K562 (cell line): Measurements from ENCODE around the gene TSR3. TPM values are rescaled to one million over a fixed set of nuclear protein-coding genes. Genes with fewer than 3 reads are reported as not detected.

Experiments
- CEBPB ChIP-seq: fragments of 450-650 bp; IDR thresholded peaks from 2 replicates; pipeline ENCODE4 v1.6.1; 2016; ENCODE audit warnings: missing genetic modification characterization, missing compliant biosample characterization
- CREBBP ChIP-seq: IDR thresholded peaks from one replicate; pipeline ENCODE4 v1.6.1; 2012; ENCODE audit warnings: low read depth, mild to moderate bottlenecking, control low read depth, inconsistent platforms, low read length
- FUS ChIP-seq: fragments of 200-400 bp; formaldehyde crosslinking; optimal IDR thresholded peaks from 2 replicates; pipeline ENCODE3; 2017; ENCODE audit warnings: low read depth, low read length
- GATAD2B ChIP-seq: fragments of 450-650 bp; IDR thresholded peaks from 2 replicates; pipeline ENCODE4 v1.6.1; 2017; ENCODE audit warnings: mild to moderate bottlenecking, borderline replicate concordance
- HMG20A ChIP-seq: fragments of 450-650 bp; formaldehyde crosslinking; conservative IDR thresholded peaks from 2 replicates; pipeline ENCODE4 v1.4.0; 2020; ENCODE audit warnings: mild to moderate bottlenecking, mixed read lengths
- KLF6 ChIP-seq: fragments of 250-450 bp; sonication (Bioruptor Pico); IDR thresholded peaks from 2 replicates; pipeline ENCODE4 v1.4.0; 2020; ENCODE audit warnings: mild to moderate bottlenecking, moderate library complexity, borderline replicate concordance
- NFE2L1 ChIP-seq: fragments of 450-650 bp; IDR thresholded peaks from 2 replicates; pipeline ENCODE4 v1.6.1; 2016; ENCODE audit warnings: missing genetic modification characterization, low read depth, mild to moderate bottlenecking, missing compliant biosample characterization, moderate library complexity, borderline replicate concordance
- NUFIP1 ChIP-seq: fragments of 450-650 bp; IDR thresholded peaks from 2 replicates; pipeline ENCODE4 v1.6.1; 2018; ENCODE audit not compliant: partially characterized antibody
- POU5F1 ChIP-seq: fragments of 150-350 bp; IDR thresholded peaks from 2 replicates; pipeline ENCODE4 v1.6.1; 2014; ENCODE audit warnings: borderline replicate concordance, low read length, low read depth, mild to moderate bottlenecking; ENCODE audit not compliant: partially characterized antibody
- SOX6 ChIP-seq: fragments of 450-650 bp; IDR thresholded peaks from 2 replicates; pipeline ENCODE4 v1.6.1; 2014; ENCODE audit warnings: mild to moderate bottlenecking
- ZNF143 ChIP-seq: sonication (generic); formaldehyde crosslinking; IDR thresholded peaks from 2 replicates; pipeline ENCODE4 v1.9.0; 2022; ENCODE audit warnings: mild to moderate bottlenecking, missing genetic modification reagents
- ZNF551 ChIP-seq: fragments of 250-450 bp; sonication (Bioruptor Pico); IDR thresholded peaks from 2 replicates; pipeline ENCODE4 v1.5.0; 2021; ENCODE audit warnings: mild to moderate bottlenecking, moderate library complexity
- ZNF707 ChIP-seq: fragments of 250-450 bp; sonication (Bioruptor Pico); conservative IDR thresholded peaks from 2 replicates; pipeline ENCODE4 v1.8.0; 2022; ENCODE audit warnings: inconsistent platforms, mild to moderate bottlenecking, moderate library complexity
- polyA plus RNA-seq, 8 experiments: library from polyadenylated mRNA; depleted of rRNA in 4 of 8; stranded (reverse) in 5 of 8; unstranded in 3 of 8; fragments of >200 nt; fragmentation: Nextera tagmentation in 2 of 8; fragmentation: Illumina TruSeq in 1 of 8; extraction: Ambion mirVana in 2 of 8; extraction: Trizol in 1 of 8; gene quantifications; 2 replicates each; pipeline versions ENCODE4 v1.2.1 to v1.2.3, GENCODE V29; 2011 to 2014; ENCODE audit warnings: inconsistent platforms in 1 of 8, missing spikeins in 1 of 8
- total RNA-seq, 7 experiments: library from RNA; depleted of rRNA in 6 of 7; stranded (reverse); fragments of >200 nt in 6 of 7; fragmentation: Illumina TruSeq in 2 of 7; extraction: Trizol in 2 of 7; gene quantifications; 2 replicates each; pipeline versions ENCODE4 v1.2.1 to v1.2.3, GENCODE V29; 2011 to 2021; ENCODE audit warnings: low replicate concordance in 1 of 7
- TF ChIP-seq, protein P1 (sequence below): fragments of 450-650 bp; IDR thresholded peaks from 2 replicates; pipeline ENCODE4 v1.6.1; 2018; ENCODE audit not compliant: partially characterized antibody
- TF ChIP-seq, protein P2 (sequence below), 2 experiments: fragments of 450-650 bp; conservative IDR thresholded peaks; 2 replicates each; pipeline ENCODE4 v1.6.1; 2017; ENCODE audit warnings: mild to moderate bottlenecking in 2 of 2, moderate library complexity in 2 of 2
- TF ChIP-seq, protein P3 (sequence below): fragments of 250-450 bp; sonication (Bioruptor Pico); IDR thresholded peaks from 2 replicates; pipeline ENCODE4 v1.8.0; 2022; ENCODE audit warnings: moderate library complexity, mild to moderate bottlenecking, inconsistent platforms
- TF ChIP-seq, protein P4 (sequence below): fragments of 450-650 bp; IDR thresholded peaks from 2 replicates; pipeline ENCODE4 v1.6.1; 2016
- TF ChIP-seq, protein P5 (sequence below): fragments of 250-450 bp; sonication (Bioruptor Pico); IDR thresholded peaks from 2 replicates; pipeline ENCODE4 v1.8.0; 2021; ENCODE audit warnings: borderline replicate concordance, mild to moderate bottlenecking, moderate library complexity; ENCODE audit not compliant: poor library complexity, severe bottlenecking

The TSR3 gene
- total and polyA plus RNA-seq, 9 of the 15 experiments (the other 6 are each of a cell fraction or from before 2014, with no cell fraction given) = 1.5 to 74.8 (median 16.5) TPM

DNA sequence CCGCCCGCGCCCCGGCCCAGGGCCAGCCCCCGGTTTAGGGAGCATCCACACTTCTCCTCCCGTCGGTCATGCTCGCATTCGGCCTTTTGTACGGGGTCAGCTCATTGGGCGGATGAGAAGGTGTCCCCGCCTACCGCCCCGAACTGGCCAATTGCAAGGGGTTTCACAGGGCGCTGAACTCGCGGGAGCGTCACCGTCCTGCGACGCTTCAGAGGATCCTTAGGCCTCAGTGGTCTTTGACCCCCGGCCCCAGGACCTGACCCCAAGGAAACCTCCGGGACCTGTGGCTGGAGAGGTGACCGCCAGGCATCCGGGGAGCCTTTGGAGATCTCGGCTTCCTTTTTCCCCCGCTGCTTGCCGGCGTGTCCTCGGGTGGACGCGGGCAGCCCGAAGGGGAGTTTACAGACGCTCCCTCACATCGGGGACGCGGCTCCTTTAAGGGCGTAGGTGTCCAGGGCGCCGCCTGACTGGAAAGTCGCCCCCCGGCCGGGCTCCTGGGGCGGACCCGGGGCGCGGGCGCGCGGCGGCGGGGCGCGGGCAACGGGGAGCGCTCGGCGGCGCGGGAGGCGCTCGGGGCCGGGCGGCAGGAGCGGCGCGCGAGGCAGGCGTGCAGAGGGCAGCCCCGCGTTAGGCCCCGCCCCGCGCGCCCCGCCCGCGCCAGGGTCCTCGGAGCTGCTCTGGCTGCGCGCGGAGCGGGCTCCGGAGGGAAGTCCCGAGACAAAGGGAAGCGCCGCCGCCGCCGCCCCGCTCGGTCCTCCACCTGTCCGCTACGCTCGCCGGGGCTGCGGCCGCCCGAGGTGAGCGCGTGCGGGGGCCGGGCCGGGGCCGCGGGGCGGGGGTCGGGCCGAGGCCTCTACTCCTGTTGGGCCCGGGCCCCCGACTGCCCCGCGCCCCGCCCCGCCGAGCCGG lies 42.4 kb downstream of the TSR3 start, which contains the start of gene UBE2I (continued):
- TF ChIP-seq POU5F1 = no peak
- TF ChIP-seq, protein P1, sequence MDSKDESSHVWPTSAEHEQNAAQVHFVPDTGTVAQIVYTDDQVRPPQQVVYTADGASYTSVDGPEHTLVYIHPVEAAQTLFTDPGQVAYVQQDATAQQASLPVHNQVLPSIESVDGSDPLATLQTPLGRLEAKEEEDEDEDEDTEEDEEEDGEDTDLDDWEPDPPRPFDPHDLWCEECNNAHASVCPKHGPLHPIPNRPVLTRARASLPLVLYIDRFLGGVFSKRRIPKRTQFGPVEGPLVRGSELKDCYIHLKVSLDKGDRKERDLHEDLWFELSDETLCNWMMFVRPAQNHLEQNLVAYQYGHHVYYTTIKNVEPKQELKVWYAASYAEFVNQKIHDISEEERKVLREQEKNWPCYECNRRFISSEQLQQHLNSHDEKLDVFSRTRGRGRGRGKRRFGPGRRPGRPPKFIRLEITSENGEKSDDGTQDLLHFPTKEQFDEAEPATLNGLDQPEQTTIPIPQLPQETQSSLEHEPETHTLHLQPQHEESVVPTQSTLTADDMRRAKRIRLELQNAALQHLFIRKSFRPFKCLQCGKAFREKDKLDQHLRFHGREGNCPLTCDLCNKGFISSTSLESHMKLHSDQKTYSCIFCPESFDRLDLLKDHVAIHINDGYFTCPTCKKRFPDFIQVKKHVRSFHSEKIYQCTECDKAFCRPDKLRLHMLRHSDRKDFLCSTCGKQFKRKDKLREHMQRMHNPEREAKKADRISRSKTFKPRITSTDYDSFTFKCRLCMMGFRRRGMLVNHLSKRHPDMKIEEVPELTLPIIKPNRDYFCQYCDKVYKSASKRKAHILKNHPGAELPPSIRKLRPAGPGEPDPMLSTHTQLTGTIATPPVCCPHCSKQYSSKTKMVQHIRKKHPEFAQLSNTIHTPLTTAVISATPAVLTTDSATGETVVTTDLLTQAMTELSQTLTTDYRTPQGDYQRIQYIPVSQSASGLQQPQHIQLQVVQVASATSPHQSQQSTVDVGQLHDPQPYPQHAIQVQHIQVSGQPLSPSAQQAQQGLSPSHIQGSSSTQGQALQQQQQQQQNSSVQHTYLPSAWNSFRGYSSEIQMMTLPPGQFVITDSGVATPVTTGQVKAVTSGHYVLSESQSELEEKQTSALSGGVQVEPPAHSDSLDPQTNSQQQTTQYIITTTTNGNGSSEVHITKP = peak; percentile 98
- TF ChIP-seq, protein P2, sequence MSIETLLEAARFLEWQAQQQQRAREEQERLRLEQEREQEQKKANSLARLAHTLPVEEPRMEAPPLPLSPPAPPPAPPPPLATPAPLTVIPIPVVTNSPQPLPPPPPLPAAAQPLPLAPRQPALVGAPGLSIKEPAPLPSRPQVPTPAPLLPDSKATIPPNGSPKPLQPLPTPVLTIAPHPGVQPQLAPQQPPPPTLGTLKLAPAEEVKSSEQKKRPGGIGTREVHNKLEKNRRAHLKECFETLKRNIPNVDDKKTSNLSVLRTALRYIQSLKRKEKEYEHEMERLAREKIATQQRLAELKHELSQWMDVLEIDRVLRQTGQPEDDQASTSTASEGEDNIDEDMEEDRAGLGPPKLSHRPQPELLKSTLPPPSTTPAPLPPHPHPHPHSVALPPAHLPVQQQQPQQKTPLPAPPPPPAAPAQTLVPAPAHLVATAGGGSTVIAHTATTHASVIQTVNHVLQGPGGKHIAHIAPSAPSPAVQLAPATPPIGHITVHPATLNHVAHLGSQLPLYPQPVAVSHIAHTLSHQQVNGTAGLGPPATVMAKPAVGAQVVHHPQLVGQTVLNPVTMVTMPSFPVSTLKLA (conservative IDR thresholded peaks at IDR 0.05) = peak; percentile 84 to 92
- TF ChIP-seq NFE2L1 = no peak
- no peak for TF ChIP-seq KLF6
- no peak for TF ChIP-seq CREBBP
- TF ChIP-seq, protein P3, sequence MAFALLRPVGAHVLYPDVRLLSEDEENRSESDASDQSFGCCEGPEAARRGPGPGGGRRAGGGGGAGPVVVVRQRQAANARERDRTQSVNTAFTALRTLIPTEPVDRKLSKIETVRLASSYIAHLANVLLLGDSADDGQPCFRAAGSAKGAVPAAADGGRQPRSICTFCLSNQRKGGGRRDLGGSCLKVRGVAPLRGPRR (CRISPR knock-in tag) = no peak
- no peak for TF ChIP-seq HMG20A
- TF ChIP-seq NUFIP1 = no peak
- no peak for TF ChIP-seq ZNF143
- no peak for TF ChIP-seq GATAD2B
- no peak for TF ChIP-seq ZNF551 (CRISPR knock-in tag)
- no peak for TF ChIP-seq CEBPB (tag)
- no peak for TF ChIP-seq ZNF707
- TF ChIP-seq, protein P4, sequence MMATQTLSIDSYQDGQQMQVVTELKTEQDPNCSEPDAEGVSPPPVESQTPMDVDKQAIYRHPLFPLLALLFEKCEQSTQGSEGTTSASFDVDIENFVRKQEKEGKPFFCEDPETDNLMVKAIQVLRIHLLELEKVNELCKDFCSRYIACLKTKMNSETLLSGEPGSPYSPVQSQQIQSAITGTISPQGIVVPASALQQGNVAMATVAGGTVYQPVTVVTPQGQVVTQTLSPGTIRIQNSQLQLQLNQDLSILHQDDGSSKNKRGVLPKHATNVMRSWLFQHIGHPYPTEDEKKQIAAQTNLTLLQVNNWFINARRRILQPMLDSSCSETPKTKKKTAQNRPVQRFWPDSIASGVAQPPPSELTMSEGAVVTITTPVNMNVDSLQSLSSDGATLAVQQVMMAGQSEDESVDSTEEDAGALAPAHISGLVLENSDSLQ = peak; percentile 55; the same call in 1 of the 2 replicates
- peak; percentile 42; the same call in 1 of the 2 replicates for TF ChIP-seq SOX6
- no peak for TF ChIP-seq FUS
- TF ChIP-seq, protein P5, sequence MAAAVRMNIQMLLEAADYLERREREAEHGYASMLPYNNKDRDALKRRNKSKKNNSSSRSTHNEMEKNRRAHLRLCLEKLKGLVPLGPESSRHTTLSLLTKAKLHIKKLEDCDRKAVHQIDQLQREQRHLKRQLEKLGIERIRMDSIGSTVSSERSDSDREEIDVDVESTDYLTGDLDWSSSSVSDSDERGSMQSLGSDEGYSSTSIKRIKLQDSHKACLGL = no peak
